PC-3 (cell line): ENCODE measurements around the gene LRRC59. TPM values are rescaled to one million over a fixed set of nuclear protein-coding genes. Genes with fewer than 3 reads are reported as not detected.
"Not testable (repeated sequence)": the region's sequence is repeated elsewhere in the genome, so short reads cannot be mapped to it uniquely, and the experiment has no call there.

ENCODE experiments used
- ATAC-seq: fragments of 200-7000 bp; cut with Tn5 transposase; 2 replicates; pipeline ENCODE4 v1.9.1; 2020; ENCODE audit warnings: mild to moderate bottlenecking, moderate library complexity
- BruUV-seq: library from RNA; stranded (reverse); fragments of 400-500 nt; replicated peaks from 2 replicates; lab custom pipeline; 2021; lab: Mats Ljungman, UMichigan
- CTCF ChIA-PET: fragments of 300-600 bp; sonication (Branson Sonifier 250); formaldehyde crosslinking; loops from one replicate; lab custom pipeline; 2022; ENCODE audit warnings: antibody characterized with exemption; lab: Charles Lee
- POLR2A ChIA-PET: fragments of 300-600 bp; sonication (Branson Sonifier 250); formaldehyde crosslinking; loops from one replicate; lab custom pipeline; 2022; ENCODE audit warnings: antibody characterized with exemption; ENCODE audit not compliant: unreplicated experiment; lab: Charles Lee
- DNase-seq: peaks from one replicate; pipeline ENCODE4 v3.0.0-alpha.2; 2015
- H2AFZ ChIP-seq: fragments of 300-600 bp; sonication (generic); 2 replicates; pipeline ENCODE4 v1.6.0; 2016; ENCODE audit warnings: antibody characterized with exemption, low read length
- H3F3A ChIP-seq: fragments of 300-600 bp; sonication (generic); one replicate; pipeline ENCODE4 v1.6.0; 2017; ENCODE audit warnings: antibody characterized with exemption, low read length, control low read depth, mild to moderate bottlenecking; ENCODE audit not compliant: unreplicated experiment
- H3K27ac ChIP-seq: fragments of 300-600 bp; sonication (generic); 2 replicates; pipeline ENCODE4 v1.5.1; 2016; ENCODE audit warnings: mild to moderate bottlenecking, low read length
- H3K27me3 ChIP-seq: fragments of 300-600 bp; sonication (generic); 2 replicates; pipeline ENCODE4 v1.6.1; 2016; ENCODE audit warnings: low read length, mixed read lengths
- H3K36me3 ChIP-seq: fragments of 300-600 bp; sonication (generic); 2 replicates; pipeline ENCODE4 v1.6.1; 2016; ENCODE audit warnings: low read depth, mixed run types, low read length, mixed read lengths
- H3K4me1 ChIP-seq: fragments of 300-600 bp; sonication (generic); 2 replicates; pipeline ENCODE4 v1.5.1; 2016; ENCODE audit warnings: low read length; ENCODE audit not compliant: insufficient read depth
- H3K4me2 ChIP-seq: fragments of 300-600 bp; sonication (generic); 2 replicates; pipeline ENCODE4 v1.6.0; 2016; ENCODE audit warnings: low read length
- H3K4me3 ChIP-seq: fragments of 300-600 bp; sonication (generic); 2 replicates; pipeline ENCODE4 v1.5.1; 2016; ENCODE audit warnings: mild to moderate bottlenecking, low read length, mixed read lengths
- H3K79me2 ChIP-seq: fragments of 300-600 bp; sonication (generic); 2 replicates; pipeline ENCODE4 v1.6.1; 2017; ENCODE audit warnings: low read length, mixed read lengths
- H3K9ac ChIP-seq: fragments of 300-600 bp; sonication (generic); 2 replicates; pipeline ENCODE4 v1.6.0; 2016; ENCODE audit warnings: mild to moderate bottlenecking, low read length
- H3K9me2 ChIP-seq: fragments of 300-600 bp; sonication (generic); replicated peaks from 2 replicates; pipeline ENCODE4 v1.6.1; 2016; ENCODE audit warnings: mixed run types, low read length, mixed read lengths
- H3K9me3 ChIP-seq: fragments of 300-600 bp; sonication (generic); 2 replicates; pipeline ENCODE4 v1.6.1; 2016; ENCODE audit warnings: low read length, mixed read lengths
- H4K20me1 ChIP-seq: fragments of 300-600 bp; sonication (generic); 2 replicates; pipeline ENCODE4 v1.6.1; 2016; ENCODE audit warnings: low read length, mixed read lengths
- EZH2 ChIP-seq: fragments of 300-600 bp; sonication (generic); IDR thresholded peaks from one replicate; pipeline ENCODE4 v1.6.1; 2017; ENCODE audit warnings: antibody characterized with exemption, mild to moderate bottlenecking, low read length; ENCODE audit not compliant: unreplicated experiment
- EZH2phosphoT487 ChIP-seq: fragments of 300-600 bp; sonication (generic); IDR thresholded peaks from 2 replicates; pipeline ENCODE4 v1.6.1; 2018; ENCODE audit warnings: mild to moderate bottlenecking, antibody characterized with exemption, low read length, borderline replicate concordance
- intact Hi-C: fragments of 100-400 bp; cut with micrococcal nuclease; formaldehyde crosslinking; loops from 2 replicates; pipeline ENCODE4 v1.9.0; 2023
- total RNA-seq: library from RNA; depleted of rRNA; stranded (reverse); fragments of >200 nt; gene quantifications from 2 replicates; pipeline ENCODE4 v1.2.3, GENCODE V29; 2014; rRNA removed
- TF ChIP-seq, protein P1 (sequence below): fragments of 300-600 bp; sonication (generic); conservative IDR thresholded peaks from 2 replicates; pipeline ENCODE4 v1.5.1; 2017; ENCODE audit warnings: antibody characterized with exemption, low read depth, mild to moderate bottlenecking, low read length

The LRRC59 gene
- total RNA-seq, 1 experiment from 2014 or later = 324 TPM

DNA sequence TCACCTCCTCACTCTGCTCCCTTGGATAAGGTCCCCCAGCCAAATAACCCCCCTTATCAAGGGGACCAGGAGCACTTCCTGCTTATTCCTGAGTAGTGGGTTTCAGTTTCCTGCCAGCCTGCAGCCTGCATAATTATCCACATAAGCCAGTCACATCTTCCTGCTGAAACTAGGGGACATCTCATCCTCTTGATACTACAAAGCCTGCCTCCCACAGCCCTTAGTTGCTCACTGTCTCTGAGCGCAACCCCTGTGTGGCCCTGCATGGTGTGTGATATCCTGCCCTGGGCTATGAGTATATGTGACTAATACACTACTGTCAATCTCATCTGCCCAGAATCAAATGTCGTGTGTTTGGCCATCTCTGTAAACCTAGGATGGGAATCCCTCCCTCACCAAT is 59.4 kb downstream of the LRRC59 start:
- Histone ChIP-seq H3K4me2 (no peak overlapping the region), H3K9me3 (no peaks in the 10 kb centered on the region), H3K4me1 (peaks cover 8% of the 10 kb centered on the region), H2AFZ (no peak overlapping the region), H3K79me2 (no peaks in the 10 kb centered on the region), H3F3A (no peaks in the 10 kb centered on the region), H3K27ac (no peak overlapping the region), H3K9me2 (no peaks in the 10 kb centered on the region), H3K9ac (no peak overlapping the region), H4K20me1 (no peaks in the 10 kb centered on the region), H3K4me3 (no peak overlapping the region), H3K27me3 (no peaks in the 10 kb centered on the region), H3K36me3 (no peaks in the 10 kb centered on the region)
- ATAC-seq (peak; percentile 97), DNase-seq (peak; percentile 78)
- no peak for TF ChIP-seq EZH2phosphoT487
- TF ChIP-seq EZH2 = no peak
- TF ChIP-seq, protein P1, sequence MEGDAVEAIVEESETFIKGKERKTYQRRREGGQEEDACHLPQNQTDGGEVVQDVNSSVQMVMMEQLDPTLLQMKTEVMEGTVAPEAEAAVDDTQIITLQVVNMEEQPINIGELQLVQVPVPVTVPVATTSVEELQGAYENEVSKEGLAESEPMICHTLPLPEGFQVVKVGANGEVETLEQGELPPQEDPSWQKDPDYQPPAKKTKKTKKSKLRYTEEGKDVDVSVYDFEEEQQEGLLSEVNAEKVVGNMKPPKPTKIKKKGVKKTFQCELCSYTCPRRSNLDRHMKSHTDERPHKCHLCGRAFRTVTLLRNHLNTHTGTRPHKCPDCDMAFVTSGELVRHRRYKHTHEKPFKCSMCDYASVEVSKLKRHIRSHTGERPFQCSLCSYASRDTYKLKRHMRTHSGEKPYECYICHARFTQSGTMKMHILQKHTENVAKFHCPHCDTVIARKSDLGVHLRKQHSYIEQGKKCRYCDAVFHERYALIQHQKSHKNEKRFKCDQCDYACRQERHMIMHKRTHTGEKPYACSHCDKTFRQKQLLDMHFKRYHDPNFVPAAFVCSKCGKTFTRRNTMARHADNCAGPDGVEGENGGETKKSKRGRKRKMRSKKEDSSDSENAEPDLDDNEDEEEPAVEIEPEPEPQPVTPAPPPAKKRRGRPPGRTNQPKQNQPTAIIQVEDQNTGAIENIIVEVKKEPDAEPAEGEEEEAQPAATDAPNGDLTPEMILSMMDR = no peak
- BruUV-seq = no TSS peak
- POLR2A ChIA-PET = no interaction called here
- CTCF ChIA-PET = no interaction called here
- intact Hi-C loops = no loop called here

DNA sequence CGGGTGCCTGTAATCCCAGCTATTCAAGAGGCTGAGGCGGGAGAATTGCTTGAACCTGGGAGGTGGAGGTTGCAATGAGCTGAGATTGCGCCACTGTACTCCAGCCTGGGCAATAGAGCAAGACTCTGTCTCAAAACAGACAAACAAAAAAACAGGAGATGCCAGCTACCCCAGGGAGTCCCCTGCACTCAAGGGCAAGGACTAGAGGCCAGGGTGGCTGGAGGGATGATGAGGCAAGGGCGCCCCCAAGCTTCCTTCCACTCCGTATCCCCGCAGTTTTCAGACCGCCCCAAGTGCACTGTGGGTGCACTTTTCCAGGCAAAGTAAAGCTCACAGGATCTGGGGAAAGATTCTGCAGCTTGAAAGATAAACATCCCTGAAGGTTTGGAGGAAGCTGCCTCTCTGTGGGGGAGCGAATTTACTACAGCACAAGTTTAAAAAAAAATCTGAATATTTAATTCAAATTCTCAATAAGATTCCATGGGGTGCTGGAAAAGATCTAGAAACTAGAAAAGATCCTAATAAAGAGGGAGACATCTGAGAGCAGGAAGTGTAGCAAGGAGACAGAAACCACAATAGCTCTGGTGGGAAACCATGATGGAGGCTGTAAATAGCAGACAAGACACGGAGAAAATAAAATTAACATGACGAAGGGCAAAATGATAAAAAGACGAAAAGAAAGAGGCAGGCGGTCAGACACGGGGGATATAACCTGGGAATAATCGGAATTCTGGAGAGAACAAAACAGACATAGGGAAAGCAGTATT is 63.8 kb downstream of the LRRC59 start:
- ATAC-seq, H3K9me2 ChIP-seq, DNase-seq, CTCF ChIA-PET, H3K36me3 ChIP-seq, H3K27ac ChIP-seq, H3K4me2 ChIP-seq, H3F3A ChIP-seq, H3K4me3 ChIP-seq, H3K9me3 ChIP-seq, intact Hi-C loops, H4K20me1 ChIP-seq, H3K27me3 ChIP-seq, BruUV-seq, H3K9ac ChIP-seq, H3K79me2 ChIP-seq, H2AFZ ChIP-seq: not testable (repeated sequence)
- H3K4me1 ChIP-seq = peaks cover 20% of the 10 kb centered on the region
- POLR2A ChIA-PET = interaction anchor here (0.6 to 0.7 kb wide), 2 partner anchors 35 to 201 kb away, joined by 3 to 10 read pairs; no protein-coding TSS in a partner anchor

DNA sequence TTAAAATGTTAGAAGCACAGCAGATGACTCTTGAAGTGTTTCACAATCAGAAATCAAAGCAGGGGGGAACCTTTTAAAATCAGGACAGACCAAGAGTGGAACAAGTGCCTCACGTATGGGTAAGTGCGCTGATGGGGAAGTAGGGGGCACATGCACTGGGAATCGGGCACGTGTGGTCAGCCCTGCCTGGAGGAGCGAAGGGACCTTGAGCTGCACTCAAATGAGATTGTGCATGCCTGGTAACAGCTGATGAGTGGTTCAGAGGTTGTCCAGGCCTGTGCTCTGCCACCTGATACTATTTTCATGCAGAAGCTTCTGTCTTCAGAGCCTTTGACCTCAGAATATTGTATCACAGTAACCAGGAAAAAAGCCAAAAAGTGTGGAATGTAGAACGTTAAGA is 65.1 kb downstream of the LRRC59 start:
- Histone ChIP-seq H3K27me3 (no peaks in the 10 kb centered on the region), H3K27ac (no peak overlapping the region), H3K9ac (no peak overlapping the region), H3K4me3 (no peak overlapping the region), H4K20me1 (no peaks in the 10 kb centered on the region), H2AFZ (no peak overlapping the region), H3K4me2 (no peak overlapping the region), H3K79me2 (no peaks in the 10 kb centered on the region), H3K9me3 (no peaks in the 10 kb centered on the region), H3K4me1 (peaks cover 12% of the 10 kb centered on the region), H3K36me3 (no peaks in the 10 kb centered on the region), H3F3A (no peaks in the 10 kb centered on the region), H3K9me2 (no peaks in the 10 kb centered on the region)
- DNase-seq (no peak), ATAC-seq (no peak)
- TF ChIP-seq, protein P1 = no peak
- TF ChIP-seq EZH2 (no peak), EZH2phosphoT487 (no peak)
- ChIA-PET POLR2A (no interaction called here), CTCF (no interaction called here)
- BruUV-seq = no TSS peak
- intact Hi-C loops = no loop called here

Other genes with a start within 250 kb of the LRRC59 start
- gene PPP1R9B, start 246.8 kb downstream of the LRRC59 start, total RNA-seq = 67.7 and 95.0 TPM in 2 replicates
- gene SGCA, start 231.5 kb downstream of the LRRC59 start, total RNA-seq = not detected in 2 replicates
- 30.6 and 56.2 TPM in 2 replicates for gene COL1A1, start 195.9 kb downstream of the LRRC59 start, total RNA-seq
- gene TMEM92, start 123.1 kb downstream of the LRRC59 start, total RNA-seq = 5.6 and 6.9 TPM in 2 replicates
- gene XYLT2, start 51.4 kb downstream of the LRRC59 start, total RNA-seq = 53.5 and 54.3 TPM in 2 replicates
- gene MRPL27, start 24.3 kb downstream of the LRRC59 start, total RNA-seq = 168 and 173 TPM in 2 replicates
- gene EME1, start 24.3 kb downstream of the LRRC59 start, total RNA-seq = 20.0 and 28.0 TPM in 2 replicates
- 69.3 and 72.7 TPM in 2 replicates for gene ACSF2, start 28.7 kb upstream of the LRRC59 start, total RNA-seq
- not detected in 2 replicates for gene CHAD, start 71.4 kb upstream of the LRRC59 start, total RNA-seq
- gene RSAD1, start 81.3 kb upstream of the LRRC59 start, total RNA-seq = 37.7 and 46.7 TPM in 2 replicates
- 0.29 and 1.9 TPM in 2 replicates for gene MYCBPAP, start 110.9 kb upstream of the LRRC59 start, total RNA-seq
- 20.5 and 30.1 TPM in 2 replicates for gene EPN3, start 135.2 kb upstream of the LRRC59 start, total RNA-seq
- gene SPATA20, start 149.7 kb upstream of the LRRC59 start, total RNA-seq = 104 and 115 TPM in 2 replicates
- gene CACNA1G, start 163.2 kb upstream of the LRRC59 start, total RNA-seq = 0.04 and 0.12 TPM in 2 replicates
- gene ABCC3, start 237.4 kb upstream of the LRRC59 start, total RNA-seq = 50.2 and 64.4 TPM in 2 replicates